ENCODE results near the gene SNCB.

The SNCB gene

DNA sequence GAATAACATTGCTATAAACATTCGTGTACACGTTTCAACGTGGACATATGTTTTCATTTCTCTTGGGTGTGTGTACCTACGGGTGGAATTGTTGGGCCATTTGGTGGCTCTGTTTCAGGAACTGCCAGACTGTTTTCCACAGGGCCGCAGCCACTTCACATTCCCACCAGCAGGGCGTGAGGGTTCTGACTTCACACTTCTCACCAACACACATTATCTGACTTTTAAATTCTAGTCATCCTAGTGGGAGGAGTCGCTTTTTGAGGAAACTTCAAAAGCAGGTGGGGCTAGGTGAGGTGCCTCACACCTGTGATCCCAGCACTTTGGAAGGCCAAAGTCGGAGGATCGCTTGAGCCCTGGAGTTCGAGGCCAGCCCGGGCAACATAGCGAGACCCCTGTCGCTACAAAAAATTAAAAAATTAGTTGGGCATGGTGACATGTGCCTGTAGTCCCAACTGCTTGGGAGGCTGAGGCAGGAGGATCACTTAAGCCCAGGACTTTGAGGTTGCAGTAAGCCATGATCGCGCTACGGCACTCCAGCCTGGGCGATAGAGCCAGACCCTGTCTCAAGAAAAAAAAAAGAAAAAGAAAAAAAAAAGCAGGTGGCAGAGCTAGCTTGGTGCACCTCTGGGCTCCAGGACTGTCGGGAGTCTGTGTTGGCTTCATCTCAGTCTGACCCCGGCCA, 45.5 kb upstream of the SNCB start:
- TF ChIP-seq SIN3A (IDR thresholded peaks at IDR 0.05; ENCODE audit: borderline replicate concordance, insufficient read depth, low read length) (no peak), POLR2AphosphoS5 (IDR thresholded peaks at IDR 0.05; ENCODE audit: low read depth, low read length) (no peak), FOXP2 (optimal IDR thresholded peaks at IDR 0.05; ENCODE audit: borderline replicate concordance, extremely low read depth, extremely low read length, insufficient read depth) (no peak), TAF1 (IDR thresholded peaks at IDR 0.05; ENCODE audit: borderline replicate concordance, insufficient read depth, low read length) (no peak)
- TF ChIP-seq, protein P1, sequence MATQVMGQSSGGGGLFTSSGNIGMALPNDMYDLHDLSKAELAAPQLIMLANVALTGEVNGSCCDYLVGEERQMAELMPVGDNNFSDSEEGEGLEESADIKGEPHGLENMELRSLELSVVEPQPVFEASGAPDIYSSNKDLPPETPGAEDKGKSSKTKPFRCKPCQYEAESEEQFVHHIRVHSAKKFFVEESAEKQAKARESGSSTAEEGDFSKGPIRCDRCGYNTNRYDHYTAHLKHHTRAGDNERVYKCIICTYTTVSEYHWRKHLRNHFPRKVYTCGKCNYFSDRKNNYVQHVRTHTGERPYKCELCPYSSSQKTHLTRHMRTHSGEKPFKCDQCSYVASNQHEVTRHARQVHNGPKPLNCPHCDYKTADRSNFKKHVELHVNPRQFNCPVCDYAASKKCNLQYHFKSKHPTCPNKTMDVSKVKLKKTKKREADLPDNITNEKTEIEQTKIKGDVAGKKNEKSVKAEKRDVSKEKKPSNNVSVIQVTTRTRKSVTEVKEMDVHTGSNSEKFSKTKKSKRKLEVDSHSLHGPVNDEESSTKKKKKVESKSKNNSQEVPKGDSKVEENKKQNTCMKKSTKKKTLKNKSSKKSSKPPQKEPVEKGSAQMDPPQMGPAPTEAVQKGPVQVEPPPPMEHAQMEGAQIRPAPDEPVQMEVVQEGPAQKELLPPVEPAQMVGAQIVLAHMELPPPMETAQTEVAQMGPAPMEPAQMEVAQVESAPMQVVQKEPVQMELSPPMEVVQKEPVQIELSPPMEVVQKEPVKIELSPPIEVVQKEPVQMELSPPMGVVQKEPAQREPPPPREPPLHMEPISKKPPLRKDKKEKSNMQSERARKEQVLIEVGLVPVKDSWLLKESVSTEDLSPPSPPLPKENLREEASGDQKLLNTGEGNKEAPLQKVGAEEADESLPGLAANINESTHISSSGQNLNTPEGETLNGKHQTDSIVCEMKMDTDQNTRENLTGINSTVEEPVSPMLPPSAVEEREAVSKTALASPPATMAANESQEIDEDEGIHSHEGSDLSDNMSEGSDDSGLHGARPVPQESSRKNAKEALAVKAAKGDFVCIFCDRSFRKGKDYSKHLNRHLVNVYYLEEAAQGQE (IDR thresholded peaks at IDR 0.05; ENCODE audit: insufficient read depth in 1 of 2, low read depth in 2 of 2, low read length in 2 of 2) = no peak

DNA sequence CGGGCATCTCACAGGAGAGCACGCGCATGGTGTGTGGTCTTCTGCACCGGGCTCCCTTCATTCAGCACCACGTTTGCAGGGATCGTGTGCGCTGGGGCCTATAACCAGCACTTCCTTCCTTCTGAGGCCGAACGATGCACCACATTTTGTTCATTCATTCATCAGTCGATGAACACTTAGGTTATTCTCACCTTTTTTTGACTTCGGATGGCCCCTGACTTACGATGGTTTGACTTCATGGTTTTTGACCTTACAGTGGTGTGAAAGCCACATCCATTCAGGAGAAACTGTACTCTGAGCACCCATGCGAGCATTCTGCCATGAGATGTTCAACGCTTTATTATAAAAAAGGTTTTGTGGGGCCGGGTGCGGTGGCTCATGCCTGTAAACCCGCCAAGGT, 44.5 kb upstream of the SNCB start:
- TF ChIP-seq, protein P1 (IDR thresholded peaks at IDR 0.05; ENCODE audit: insufficient read depth in 1 of 2, low read depth in 2 of 2, low read length in 2 of 2) = no peak
- no peak for TF ChIP-seq FOXP2 (optimal IDR thresholded peaks at IDR 0.05; ENCODE audit: borderline replicate concordance, extremely low read depth, extremely low read length, insufficient read depth)
- TF ChIP-seq TAF1 (IDR thresholded peaks at IDR 0.05; ENCODE audit: borderline replicate concordance, insufficient read depth, low read length) = no peak
- no peak for TF ChIP-seq SIN3A (IDR thresholded peaks at IDR 0.05; ENCODE audit: borderline replicate concordance, insufficient read depth, low read length)
- TF ChIP-seq POLR2AphosphoS5 (IDR thresholded peaks at IDR 0.05; ENCODE audit: low read depth, low read length) = no peak

DNA sequence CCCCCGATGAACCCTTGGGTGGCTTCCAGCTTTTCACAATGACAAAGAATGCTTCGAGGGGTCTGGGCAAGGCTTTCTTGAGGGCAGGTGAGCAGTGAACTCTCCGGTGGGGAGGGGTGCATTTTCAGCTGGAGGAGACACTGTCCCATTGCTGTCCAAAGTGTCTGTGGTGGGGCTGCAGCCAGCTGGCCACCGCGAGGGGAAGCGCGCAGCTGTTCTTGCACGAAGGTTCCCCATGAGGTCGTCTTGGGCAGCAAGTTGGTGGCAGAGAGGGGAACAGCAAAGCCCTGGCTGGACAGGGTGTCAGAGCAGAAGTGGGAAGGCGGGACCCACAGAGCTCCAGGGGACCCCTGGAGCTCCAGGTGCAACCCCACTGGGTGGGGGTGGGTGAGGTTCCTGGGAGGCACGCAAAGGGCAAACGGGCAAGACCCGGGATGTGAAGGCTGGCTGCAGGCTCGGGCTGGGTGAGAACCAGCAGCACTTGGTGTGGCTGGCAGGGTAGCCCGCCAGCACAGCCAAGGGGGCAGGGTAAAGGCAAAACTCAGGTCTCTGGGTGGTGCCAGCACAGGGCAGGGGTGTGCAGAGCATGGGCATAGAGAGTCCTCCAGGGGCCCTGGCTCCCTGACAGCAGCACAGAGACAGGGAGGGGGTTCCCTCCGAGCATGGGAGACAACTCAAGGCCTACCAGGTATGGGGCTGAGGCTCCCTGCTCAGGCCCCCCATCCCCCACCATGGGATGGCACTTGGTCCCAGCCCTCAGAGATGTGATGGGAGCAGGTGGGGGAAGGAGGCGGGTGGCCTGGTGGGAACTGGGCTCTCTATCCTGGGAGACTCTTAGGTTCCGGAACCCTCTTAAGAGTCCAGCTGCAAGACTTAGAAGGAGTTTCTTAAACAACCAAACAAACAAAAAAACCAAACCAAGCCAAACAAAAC, 43.6 kb upstream of the SNCB start:
- no peak for TF ChIP-seq TAF1 (IDR thresholded peaks at IDR 0.05; ENCODE audit: borderline replicate concordance, insufficient read depth, low read length)
- TF ChIP-seq, protein P1 (IDR thresholded peaks at IDR 0.05; ENCODE audit: insufficient read depth in 1 of 2, low read depth in 2 of 2, low read length in 2 of 2) = no peak
- TF ChIP-seq SIN3A (IDR thresholded peaks at IDR 0.05; ENCODE audit: borderline replicate concordance, insufficient read depth, low read length) = no peak
- no peak for TF ChIP-seq FOXP2 (optimal IDR thresholded peaks at IDR 0.05; ENCODE audit: borderline replicate concordance, extremely low read depth, extremely low read length, insufficient read depth)
- no peak for TF ChIP-seq POLR2AphosphoS5 (IDR thresholded peaks at IDR 0.05; ENCODE audit: low read depth, low read length)

DNA sequence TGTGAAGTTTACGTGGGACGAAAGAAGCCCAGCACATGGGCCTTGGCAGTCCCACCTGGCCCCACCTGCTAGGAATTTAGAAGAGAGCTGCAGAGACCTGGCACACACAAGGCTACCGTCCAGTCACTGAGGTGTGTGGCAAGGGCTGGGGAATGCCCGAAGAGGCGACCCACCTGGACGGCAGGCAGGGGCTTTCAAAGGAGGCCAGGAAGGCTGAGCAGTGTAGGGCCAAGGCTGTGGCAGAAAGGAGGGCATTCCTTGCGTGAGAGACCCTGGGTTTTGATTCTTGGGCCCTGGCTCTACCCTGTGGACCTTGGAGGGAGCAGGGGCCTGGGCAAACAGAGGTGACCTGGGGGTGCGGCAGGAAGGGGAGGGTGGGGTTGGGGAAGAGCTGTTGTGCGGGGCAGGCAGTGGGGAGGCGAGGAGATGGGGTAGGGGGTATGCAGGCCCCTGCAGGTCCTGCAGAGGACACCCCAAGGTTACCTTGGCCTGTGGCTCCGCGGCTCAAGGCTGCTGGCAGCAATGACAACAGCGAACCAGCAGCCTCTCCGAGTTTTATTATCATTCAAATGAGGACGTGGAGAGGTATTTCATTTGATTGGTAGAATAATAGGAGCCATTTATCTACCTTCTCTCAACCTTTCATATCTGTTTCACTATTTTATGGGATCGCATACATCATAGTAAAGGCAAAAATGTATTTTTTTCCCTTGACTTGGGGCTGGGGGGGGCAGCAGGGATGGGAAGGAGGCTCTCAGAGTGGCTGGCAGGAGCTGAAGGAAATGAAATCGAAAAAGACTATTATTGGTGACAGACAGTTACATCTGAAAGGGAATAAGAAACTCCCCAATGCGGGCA, 41.8 kb upstream of the SNCB start:
- TF ChIP-seq, protein P1 (IDR thresholded peaks at IDR 0.05; ENCODE audit: insufficient read depth in 1 of 2, low read depth in 2 of 2, low read length in 2 of 2) = no peak
- TF ChIP-seq POLR2AphosphoS5 (IDR thresholded peaks at IDR 0.05; ENCODE audit: low read depth, low read length) = no peak
- no peak for TF ChIP-seq TAF1 (IDR thresholded peaks at IDR 0.05; ENCODE audit: borderline replicate concordance, insufficient read depth, low read length)
- no peak for TF ChIP-seq SIN3A (IDR thresholded peaks at IDR 0.05; ENCODE audit: borderline replicate concordance, insufficient read depth, low read length)
- TF ChIP-seq FOXP2 (optimal IDR thresholded peaks at IDR 0.05; ENCODE audit: borderline replicate concordance, extremely low read depth, extremely low read length, insufficient read depth) = no peak

All from PFSK-1 (cell line).